Kidney (tissue), 14 donors: ENCODE data around the gene HSD17B14. TPM values are rescaled to one million over a fixed set of nuclear protein-coding genes. Genes with fewer than 3 reads are reported as not detected.

Experiments used
- DNase-seq, 5 donors: peaks; one replicate each; pipeline ENCODE4 v3.0.0-alpha.2; 2013 to 2020
- FAIRE-seq: peaks from 2 replicates; lab custom pipeline; 2012; peaks lifted over from hg19 to GRCh38; lab: Jason Lieb, UNC
- H3K27ac ChIP-seq, 2 donors: one replicate each; pipeline ENCODE4 v1.7.0; 2013; ENCODE audit warnings: low read depth in 2 of 2, low read length in 2 of 2, inconsistent platforms in 1 of 2
- H3K27me3 ChIP-seq: one replicate; pipeline ENCODE4 v1.7.1; 2013; ENCODE audit warnings: low read length, inconsistent platforms; ENCODE audit not compliant: control insufficient read depth, insufficient read depth
- H3K36me3 ChIP-seq, 3 donors: one replicate each; pipeline versions ENCODE4 v1.7.0 to v1.7.1; 2013; ENCODE audit warnings: low read length in 3 of 3, control low read depth in 1 of 3, inconsistent platforms in 1 of 3; ENCODE audit not compliant: insufficient read depth in 3 of 3, control insufficient read depth in 2 of 3
- H3K4me1 ChIP-seq, 3 donors: one replicate each; pipeline versions ENCODE4 v1.7.0 to v1.7.1; 2013; ENCODE audit warnings: low read length in 3 of 3, inconsistent platforms in 1 of 3, low read depth in 1 of 3; ENCODE audit not compliant: control insufficient read depth in 2 of 3, insufficient read depth in 2 of 3
- H3K4me3 ChIP-seq, 3 donors: one replicate each; pipeline versions ENCODE4 v1.7.0 to v1.8.1; 2013; ENCODE audit warnings: low read length in 3 of 3, control low read depth in 1 of 3, inconsistent platforms in 1 of 3
- H3K9ac ChIP-seq, 3 donors: one replicate each; pipeline versions ENCODE4 v1.7.0 to v1.7.1; 2013; ENCODE audit warnings: low read length in 3 of 3, control low read depth in 1 of 3, inconsistent platforms in 1 of 3
- H3K9me3 ChIP-seq, 3 donors: one replicate each; pipeline versions ENCODE4 v1.7.0 to v1.7.1; 2013; ENCODE audit warnings: low read length in 3 of 3, control low read depth in 1 of 3, inconsistent platforms in 1 of 3; ENCODE audit not compliant: control insufficient read depth in 2 of 3, insufficient read depth in 1 of 3
- CTCF ChIP-seq: IDR thresholded peaks from 3 replicates; pipeline ENCODE4 v1.5.1; 2012; ENCODE audit warnings: mild to moderate bottlenecking, moderate library complexity, borderline replicate concordance; ENCODE audit not compliant: insufficient read depth; ENCODE audit errors: extremely low read depth
- intact Hi-C: fragments of 100-400 bp; cut with DNase I; formaldehyde crosslinking; loops from one replicate; pipeline ENCODE4 v1.11.1; 2022
- polyA plus RNA-seq: library from polyadenylated mRNA; stranded (reverse); fragments of 350-450 nt; fragmentation: Illumina TruSeq; extraction: RNeasy Lipid Tissue Mini Kit (QIAGEN cat#74804); gene quantifications from one replicate; pipeline ENCODE4 v1.2.3, GENCODE V29; 2014; ENCODE audit warnings: low read depth, low replicate concordance; ENCODE audit not compliant: insufficient read depth
- total RNA-seq: library from RNA; stranded (reverse); fragmentation: NEBNext Ultra II Directional; extraction: Animal tissue kit (Norgen Biotek cat#: 25700); gene quantifications from one replicate; pipeline ENCODE4 v1.2.1, GENCODE V29; 2021
- donor health status: control.
- donor health status: control.
- donor health status: control.
- donor health status: control.
- donor health status: control.
- donor health status: DM: yes; HTN: yes; CAD: no.
- donor health status: Normal renal cell carcinoma (clear cell type).

The HSD17B14 gene
- total and polyA plus RNA-seq, 2 donors from 2014 or later: 5.2 to 141 TPM

- no peak overlapping the region for H3K4me3 ChIP-seq
- H3K27me3 ChIP-seq: no peaks in the 10 kb centered on the region
- H3K9me3 ChIP-seq: no peaks in the 10 kb centered on the region
- DNase-seq (no peak), FAIRE-seq (no peak)
- no peak overlapping the region for H3K27ac ChIP-seq
- TF ChIP-seq CTCF: no peak
- H3K36me3 ChIP-seq: peaks cover 0 to 3% (median 0%) of the 10 kb centered on the region in 3 donors
- intact Hi-C loops: no loop called here
- peaks cover 0 to 5% (median 0%) of the 10 kb centered on the region in 3 donors for H3K4me1 ChIP-seq
- H3K9ac ChIP-seq: no peak overlapping the region
These were observed 4.8 kb upstream of the HSD17B14 start for GRCh38 chr19:48841047-48841446.

GRCh38 chr19:48837687-48838086 lies 1.4 kb upstream of the HSD17B14 start:
- no peak for FAIRE-seq
- TF ChIP-seq CTCF: no peak

GRCh38 chr19:48837051-48837524 lies 797 bp upstream of the HSD17B14 start:
- Histone ChIP-seq H3K9me3 (no peaks in the 10 kb centered on the region), H3K27ac (peak overlapping the region; percentile 72 to 78), H3K9ac (peak overlapping the region in 2 of 3 donors; percentile 55 to 91), H3K36me3 (peaks cover 0 to 2% (median 0%) of the 10 kb centered on the region in 3 donors), H3K4me3 (peak overlapping the region; percentile 48 to 73 (median 63)), H3K27me3 (no peaks in the 10 kb centered on the region), H3K4me1 (peaks cover 0 to 5% (median 2%) of the 10 kb centered on the region in 3 donors)
- intact Hi-C loops: loop anchor here (5.0 kb wide), 1 partner anchor 45 kb away; no protein-coding TSS in a partner anchor
- FAIRE-seq (no peak), DNase-seq (peak; percentile 85 to 96 (median 93))
- TF ChIP-seq CTCF: no peak

More at GRCh38 chr19:48837687-48838086, 1.4 kb upstream of the HSD17B14 start:
- Histone ChIP-seq H3K9me3 (no peaks in the 10 kb centered on the region), H3K4me3 (no peak overlapping the region), H3K27ac (peak overlapping the region in 1 of 2 donors; percentile 78), H3K36me3 (peaks cover 0 to 2% (median 0%) of the 10 kb centered on the region in 3 donors), H3K9ac (no peak overlapping the region), H3K27me3 (no peaks in the 10 kb centered on the region), H3K4me1 (peaks cover 0 to 5% (median 2%) of the 10 kb centered on the region in 3 donors)
- peak in 2 of 5 donors; percentile 40 to 71 for DNase-seq
- intact Hi-C loops: loop anchor here (5.0 kb wide), 1 partner anchor 45 kb away; no protein-coding TSS in a partner anchor
